CD1c-positive myeloid dendritic cell (primary cell): ENCODE results near the gene PRUNE2.
"Not testable (repeated sequence)": the region's sequence is repeated elsewhere in the genome, so short reads cannot be mapped to it uniquely, and the experiment has no call there.

ENCODE experiments used
- DNase-seq: peaks from one replicate; pipeline ENCODE4 v3.0.0-alpha.2; 2016; ENCODE audit errors: extremely low spot score

The PRUNE2 gene

DNA sequence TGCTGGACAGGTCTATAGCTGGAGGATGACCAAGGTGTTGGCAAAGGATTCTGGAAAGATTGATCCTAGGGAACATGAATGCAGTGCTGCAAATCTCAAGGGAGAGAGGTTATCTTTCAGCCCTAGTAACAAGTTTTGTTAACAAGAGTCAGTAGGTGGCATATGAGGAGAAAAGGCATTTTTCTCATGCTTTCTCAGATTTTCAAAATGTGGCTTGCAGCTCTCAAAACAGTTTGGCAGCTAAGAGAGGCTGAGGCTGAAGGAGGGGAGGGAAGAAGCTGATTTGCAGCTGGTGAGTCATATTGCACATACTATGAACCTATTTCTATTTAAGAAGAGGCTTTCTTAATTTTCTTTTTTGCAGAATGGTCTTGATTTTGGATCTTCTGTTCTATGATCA is 205.9 kb downstream of the PRUNE2 start:
- DNase-seq, result no peak

DNA sequence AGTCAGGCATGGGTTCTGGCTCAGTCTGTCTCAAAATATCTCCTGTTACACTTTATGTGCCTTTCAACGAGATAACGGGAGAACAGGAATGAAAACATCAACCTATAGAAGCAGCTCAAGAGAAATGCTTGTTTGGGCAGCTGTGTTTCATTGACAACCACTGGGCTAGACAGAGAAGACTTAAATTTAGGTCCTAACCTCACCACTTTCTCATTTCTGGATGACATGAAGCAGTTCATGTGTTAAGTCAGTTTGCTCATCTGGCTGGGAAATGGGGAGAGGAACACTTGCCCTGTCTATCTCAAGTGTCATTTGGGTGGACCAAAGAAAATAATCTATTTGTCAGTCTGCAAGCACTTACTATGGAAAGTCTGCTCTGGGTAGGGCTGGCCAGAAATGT is 208.4 kb downstream of the PRUNE2 start:
- no peak for DNase-seq

DNA sequence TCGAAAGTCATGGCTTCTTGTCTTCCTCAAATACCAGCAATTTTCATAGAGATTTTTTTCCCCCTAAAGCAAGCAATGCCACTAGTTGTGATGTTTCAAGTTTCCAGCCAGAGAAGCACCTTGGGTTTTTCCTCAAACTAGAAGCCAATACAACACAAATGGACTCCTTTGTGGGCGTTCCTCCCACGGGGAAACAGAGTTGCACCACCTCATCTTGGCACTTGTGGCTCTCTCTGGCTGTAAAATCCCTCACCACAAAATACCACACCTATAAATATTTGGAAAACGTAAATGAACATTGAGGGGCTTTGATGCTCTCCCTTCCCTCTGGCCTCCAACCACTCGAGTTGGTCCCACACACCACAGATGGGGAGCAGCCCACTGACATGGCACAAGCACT is 208.8 kb downstream of the PRUNE2 start:
- no peak for DNase-seq

DNA sequence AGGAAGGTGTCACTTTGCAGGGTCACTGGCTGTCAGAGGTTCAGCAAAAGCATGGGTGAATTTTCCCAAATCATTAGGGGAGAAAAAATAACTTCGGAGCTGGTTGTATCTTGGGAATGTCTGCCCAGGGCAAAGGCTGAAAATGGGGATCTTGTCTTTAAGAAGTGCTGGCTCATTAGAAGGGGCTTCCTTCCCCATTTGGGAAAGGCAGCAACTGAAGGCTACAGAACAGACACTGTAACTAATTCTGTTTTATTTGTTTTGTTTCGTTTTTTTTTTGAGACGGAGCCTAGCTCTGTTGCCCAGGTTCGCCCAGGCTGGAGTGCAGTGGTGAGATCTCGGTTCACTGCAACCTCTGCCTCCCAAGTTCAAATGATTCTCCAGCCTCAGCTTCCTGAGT is 212.0 kb downstream of the PRUNE2 start:
- DNase-seq, result peak; percentile 37

DNA sequence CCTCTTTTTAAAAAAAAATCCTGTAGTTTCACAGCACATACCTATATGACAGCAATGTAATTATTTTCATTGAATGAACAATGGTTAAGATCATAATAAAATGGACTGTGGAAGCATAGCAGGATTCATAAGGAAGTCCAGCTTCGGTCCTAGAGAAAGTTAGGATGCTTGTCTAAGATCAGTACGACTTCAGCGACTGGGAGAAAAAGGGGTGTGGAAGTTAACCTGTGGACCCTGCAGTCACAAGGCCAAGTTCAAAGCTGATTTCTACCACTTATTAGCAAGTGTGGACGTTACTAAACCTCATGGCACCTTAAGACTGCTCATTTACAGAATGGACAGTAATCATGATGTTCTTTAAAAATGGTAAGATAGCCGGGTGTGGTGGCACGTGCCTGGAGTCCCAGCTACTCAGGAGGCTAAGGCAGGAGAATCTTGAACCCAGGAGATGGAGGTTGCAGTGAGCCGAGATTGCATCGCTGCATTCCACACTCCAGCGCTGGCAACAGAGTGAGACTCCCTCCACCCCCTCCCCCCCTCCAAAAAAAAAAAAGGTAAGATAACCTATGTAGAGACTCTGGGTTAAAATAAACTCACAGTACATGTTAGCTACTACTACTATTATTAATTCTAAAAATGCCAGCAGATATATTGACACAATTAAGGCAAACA is 213.3 kb downstream of the PRUNE2 start:
- no peak for DNase-seq

DNA sequence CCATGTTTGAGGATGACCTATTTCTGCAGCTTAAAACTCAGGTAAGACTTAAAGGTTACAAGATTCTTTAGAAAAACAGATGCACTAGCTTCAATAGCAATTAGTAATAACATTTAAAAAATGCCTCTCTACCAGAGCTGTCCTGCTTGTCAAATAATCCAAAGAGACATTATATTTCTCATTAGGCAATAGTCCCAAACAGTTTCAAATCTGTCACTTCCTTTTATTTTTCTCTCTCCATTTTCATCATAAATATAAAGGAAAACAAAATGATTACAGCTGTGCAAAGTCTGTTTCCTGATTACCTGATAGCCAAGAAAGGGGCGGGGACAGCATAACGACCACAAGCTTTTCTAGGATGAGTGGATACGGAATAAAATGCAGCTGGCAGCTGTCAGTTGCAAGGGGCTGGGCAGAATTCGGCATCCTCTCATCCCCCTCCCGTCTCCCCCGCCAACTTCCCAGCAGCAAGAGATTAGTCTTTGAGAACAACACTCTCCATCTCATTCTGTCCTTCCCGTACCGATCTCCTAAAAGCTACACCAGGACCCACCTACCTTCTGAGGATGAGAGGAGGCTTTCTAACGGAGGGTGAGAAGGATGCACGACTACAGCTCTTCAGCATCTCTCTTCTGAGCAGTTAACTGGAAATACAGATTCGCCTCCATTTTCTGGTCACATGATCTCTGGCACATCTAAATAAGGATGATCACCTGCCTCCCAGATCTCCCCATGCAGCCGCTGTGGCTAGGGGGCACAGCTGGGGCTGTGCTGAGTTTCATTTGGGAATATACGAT is 214.2 kb downstream of the PRUNE2 start:
- peak; percentile 3 for DNase-seq

DNA sequence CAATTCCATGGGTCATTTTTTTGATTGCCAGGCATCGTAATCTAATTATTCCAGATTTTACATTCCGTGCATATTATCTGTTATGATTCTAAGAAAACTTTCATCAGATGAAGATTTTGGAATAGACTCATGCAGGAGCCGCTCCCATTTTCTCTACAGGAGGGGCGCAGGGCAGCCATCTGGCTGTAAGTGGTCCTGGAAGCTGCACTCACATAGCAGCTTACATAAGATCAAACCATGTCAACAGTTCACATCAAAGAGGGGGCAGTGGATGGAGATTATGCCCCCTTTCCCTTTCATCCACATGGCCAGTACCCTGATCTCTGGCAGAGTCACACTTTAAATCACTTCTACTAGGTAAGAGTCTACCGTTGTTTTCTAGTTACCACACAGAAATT is 214.9 kb downstream of the PRUNE2 start:
- DNase-seq, result no peak

DNA sequence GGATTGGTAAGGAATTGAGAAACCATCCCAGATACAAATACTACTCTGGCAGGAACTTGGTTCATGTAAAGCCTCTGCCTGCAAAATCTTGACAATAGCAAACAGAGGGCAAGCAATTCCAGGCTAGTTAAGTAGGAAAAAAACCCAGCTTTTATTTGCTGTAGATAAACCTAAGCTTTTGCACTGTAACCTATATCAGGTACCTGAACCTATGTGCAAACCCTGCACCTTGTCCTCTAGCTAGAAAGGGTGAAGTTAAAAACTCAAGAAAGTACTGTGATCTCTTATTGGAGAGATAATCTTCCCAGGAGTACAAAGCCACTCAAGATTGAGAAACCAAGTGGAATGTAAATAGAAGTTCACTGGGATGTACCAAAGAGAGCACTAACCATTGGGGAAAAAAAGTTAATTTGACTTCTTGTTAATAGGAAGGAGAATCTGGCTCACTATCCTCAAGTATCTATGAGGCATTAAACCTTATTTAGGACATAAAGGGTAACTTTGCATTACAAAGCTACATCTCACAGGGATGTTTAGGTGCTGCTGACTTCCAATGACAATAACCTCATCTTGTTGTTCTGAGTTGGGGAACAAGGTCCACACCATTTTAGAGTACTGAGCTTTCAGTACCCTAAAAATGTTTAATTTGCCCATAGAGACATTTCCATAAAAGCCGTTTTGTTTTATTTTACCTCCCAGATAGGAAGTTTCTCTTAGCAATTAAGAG is 215.5 kb downstream of the PRUNE2 start:
- DNase-seq, result no peak

DNA sequence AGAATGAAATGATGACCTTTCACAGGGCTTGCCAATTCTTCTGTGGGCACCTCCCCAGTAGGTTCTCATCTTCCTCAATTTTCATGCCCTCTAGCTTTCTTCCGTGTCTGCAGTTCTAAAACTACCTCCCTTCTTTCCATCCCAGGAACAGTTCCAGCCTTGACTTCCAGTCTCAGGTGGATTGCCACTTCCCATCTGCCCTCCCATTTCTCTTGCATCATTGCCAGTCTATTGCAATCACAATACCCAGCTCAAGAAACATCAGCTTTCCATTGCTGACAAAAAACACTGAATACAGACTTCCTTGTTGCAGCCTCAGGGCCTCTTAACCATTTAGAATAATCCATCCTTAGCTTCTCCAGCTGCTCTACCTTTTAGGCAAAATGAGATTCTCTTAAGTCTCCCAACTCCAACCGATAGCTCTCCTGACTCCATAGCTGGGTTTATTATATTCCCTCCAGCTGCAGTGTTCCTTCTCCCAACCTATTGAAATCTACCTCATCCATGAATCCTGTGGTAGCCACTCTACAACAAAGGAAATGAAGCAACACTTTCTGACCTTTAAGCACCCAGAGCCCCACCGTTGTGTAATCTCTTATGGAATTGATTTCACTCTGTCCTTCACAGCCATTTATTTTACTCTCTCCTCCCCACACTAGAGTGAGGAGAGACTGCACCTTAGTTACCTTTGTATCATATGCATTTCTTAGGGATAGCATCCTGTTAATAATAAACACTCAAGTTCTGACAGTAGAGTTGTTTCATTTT is 217.3 kb downstream of the PRUNE2 start:
- peak; percentile 12 for DNase-seq

DNA sequence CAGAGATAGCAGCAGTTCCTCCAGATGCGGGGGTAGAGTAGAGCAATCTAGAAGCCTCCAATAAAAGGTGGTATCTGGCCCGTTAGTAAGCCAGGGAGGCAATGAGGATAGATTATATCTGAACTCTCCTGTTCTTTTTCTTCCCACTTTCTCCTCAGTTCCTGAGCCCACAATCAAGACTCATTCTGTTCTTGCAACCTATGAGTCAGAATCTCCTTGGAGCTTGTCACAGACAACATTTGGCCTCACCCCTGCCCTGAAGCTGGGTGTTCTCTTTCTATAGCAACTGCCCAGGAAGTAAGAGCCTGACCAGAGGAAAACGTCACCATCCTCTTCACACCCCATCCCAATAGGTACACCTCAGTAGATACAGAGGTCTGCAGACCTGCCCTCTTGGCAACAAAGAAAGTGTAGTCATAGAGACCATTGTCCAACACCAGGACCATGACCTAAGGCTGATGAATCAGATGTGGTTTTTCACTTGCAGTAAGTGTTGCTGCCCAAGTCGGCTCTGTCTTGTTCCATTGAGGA is 218.0 kb downstream of the PRUNE2 start:
- DNase-seq, result peak; percentile 31

DNA sequence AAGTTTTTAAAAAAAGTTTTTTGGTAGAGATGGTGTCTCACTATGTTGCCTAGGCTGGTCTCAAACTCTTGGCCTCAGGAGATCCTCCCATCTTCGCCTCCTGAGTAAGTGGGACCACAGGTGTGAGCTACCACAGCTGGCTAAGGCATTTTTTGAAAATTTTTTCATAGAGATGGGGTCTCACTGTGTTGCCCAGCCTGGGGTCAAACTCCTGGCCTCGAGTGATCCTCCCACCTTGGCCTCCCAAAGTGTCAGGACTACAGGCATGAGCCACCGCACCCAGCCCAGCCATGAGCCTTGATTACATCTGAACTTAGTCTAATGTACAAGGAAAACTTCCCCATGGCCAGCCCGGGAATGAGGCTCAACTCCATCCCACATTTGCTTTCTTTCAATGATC is 219.2 kb downstream of the PRUNE2 start:
- no peak for DNase-seq

DNA sequence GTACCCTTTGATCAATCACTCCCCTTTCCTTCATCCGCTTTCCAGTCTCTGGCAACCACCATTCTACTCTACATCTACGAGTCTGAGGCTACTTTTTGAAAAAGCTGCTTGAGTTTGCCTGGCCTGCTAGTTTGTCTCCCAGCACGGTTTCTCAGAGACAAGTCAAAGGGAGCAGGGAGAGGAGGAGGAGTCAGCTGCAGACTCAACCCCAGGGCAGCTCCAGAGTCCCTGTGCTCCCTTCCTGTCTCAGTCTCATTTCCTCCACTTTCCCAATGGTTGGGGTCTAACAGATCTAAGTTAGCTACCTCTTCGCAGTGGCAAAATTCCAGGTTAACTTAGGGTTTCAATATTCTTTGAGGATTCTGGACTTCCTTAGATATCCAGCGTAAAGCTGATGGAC is 221.7 kb downstream of the PRUNE2 start:
- no peak for DNase-seq

DNA sequence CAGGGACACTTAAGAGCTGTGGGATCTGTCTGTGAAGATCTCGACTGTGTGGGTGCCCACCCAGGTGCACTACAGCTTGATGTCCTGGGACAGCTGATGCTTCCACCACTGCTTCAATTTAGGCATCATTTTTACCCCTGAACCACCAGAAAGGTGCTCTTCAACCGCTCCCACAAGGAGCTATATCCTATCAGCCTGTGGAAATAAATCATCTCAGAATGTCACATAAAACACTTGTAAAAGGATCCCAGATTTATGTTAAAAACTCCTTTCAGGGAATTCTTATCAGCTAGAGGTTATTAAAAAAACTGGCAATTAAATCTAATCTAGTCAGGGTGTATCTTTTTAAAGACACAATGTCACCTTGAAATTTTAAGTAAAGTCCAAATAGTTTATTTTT is 224.4 kb downstream of the PRUNE2 start:
- DNase-seq, result no peak

DNA sequence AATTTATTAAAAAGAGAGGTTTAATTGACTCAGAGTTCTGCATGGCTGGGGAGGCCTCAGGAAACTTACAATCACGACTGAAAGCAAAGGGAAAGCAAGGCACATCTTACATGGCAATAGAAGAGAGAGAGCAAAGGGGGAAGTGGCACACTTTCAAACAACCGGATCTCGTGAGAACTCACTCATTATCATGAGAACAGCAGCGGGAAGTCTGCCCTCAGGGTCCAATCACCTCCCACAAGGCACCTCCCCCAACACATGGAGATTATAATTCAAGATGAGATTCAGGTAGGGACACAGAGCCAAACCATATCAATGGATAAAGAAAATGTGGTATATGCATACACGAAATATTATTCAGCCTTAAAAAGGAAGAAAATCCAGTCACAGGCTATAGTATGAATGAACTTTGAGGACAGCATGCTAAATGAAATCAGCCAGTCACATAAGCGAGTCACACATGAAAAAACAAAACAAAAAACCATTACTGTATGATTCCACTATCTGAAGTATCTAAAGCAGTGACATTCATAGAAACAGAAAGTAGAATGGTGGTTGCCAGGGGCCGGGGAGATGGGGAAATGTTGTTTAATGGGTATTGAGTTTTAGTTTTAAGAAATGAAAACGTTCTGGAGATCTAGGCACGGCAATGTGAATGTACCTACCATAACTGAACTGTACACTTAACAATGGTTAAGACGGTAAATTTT is 225.0 kb downstream of the PRUNE2 start:
- DNase-seq, result no peak

DNA sequence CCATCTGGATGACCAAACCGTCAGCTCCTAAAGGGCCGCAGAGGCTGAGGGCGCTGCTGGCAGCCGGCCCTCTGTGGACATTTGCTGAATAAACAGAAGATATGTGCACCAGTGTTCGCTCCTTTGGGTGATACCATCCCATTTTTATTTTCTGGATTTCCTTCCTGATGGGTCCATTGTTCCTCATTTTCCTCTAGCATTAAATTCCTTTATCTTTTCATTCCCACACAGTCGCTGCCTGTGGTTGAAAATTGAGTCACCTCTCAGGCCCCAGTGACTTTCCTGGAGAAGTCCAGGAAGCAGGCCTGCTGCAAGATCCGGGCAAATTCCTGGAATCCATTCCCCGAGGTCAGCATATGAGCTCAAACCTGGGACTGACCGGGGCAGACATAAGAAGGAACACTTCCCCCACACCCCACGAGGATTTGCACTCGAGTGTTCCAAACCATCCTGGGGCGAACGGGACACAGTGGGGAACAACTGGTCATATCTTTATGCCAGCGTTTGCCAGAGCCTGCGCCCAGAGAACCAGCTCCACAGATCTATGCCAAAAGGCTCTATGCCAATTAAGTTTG is 228.3 kb downstream of the PRUNE2 start:
- DNase-seq, result no peak

DNA sequence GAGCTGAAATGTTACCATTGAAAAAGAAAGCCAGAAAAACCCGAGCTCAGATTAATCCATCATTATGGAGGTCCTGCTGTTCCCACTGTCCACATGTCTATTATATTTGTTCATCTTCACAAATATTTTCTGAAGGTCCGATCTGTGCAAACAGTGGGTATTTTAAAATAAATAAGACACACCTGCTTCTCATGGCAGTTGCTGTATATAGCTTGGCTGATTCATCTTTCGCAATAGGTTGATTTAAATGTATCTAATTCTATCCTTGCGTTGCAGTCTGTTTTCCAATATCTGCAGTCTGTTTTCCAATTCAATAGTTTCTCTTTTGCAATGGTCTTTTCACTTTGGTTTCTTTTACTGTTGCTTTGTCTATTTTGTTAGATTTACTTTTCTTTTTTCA is 229.1 kb downstream of the PRUNE2 start:
- DNase-seq, result no peak

DNA sequence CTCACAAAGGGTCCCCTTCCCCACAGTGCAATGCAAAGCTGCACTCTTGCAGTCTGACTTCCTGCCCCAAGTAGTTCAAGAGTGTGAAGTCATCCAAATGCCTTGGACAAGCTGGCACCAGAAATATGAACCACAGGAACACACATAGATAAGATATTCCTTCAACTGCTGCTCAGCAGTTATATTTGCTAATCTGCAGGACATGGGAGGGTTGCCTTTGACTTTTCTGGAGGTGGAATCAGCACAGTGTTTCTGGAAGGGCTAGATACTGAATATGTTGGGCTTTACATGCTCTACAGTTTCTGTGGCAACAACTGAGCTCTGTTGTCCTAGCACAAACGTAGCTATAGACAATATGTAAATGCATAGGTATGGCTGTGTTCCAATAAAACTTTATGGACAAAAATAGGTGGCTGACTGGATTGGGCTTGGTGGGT is 238.4 kb downstream of the PRUNE2 start:
- no peak for DNase-seq

DNA sequence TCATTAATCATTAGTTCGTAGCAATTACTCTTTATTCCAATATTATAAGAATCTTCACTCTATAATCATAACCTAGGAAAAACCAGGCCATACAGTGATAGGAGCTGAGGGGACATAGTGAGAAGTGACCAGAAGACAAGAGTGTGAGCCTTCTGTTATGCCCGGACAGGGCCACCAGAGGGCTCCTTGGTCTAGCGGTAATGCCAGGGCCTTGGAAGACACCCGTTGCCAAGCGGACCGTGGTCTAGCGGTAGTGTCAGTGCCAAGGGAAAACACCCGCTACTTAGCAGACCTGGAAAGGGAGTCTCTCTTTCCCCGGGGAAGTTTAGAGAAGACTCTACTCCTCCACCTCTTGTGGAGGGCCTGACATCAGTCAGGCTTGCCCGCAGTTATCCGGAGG is 239.9 kb downstream of the PRUNE2 start:
- DNase-seq, result not testable (repeated sequence)

DNA sequence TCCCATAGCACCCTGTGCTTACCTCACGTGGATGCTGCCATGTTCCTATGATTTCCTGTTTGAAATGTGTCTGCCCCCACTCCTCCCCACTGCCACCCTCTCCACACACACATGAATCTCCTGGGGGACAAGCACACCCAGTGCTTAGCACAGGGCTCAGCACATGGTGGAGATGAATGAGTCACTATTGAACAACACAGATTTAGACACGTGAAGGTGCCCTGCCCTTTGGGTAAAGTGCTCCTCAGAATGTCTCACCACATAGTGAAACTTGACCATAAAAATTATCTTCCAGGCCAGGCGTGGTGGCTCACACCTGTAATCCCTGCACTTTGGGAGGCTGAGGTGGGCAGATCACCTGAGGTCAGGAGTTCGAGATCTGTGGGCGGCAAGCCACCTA is 240.5 kb downstream of the PRUNE2 start:
- DNase-seq, result no peak

DNA sequence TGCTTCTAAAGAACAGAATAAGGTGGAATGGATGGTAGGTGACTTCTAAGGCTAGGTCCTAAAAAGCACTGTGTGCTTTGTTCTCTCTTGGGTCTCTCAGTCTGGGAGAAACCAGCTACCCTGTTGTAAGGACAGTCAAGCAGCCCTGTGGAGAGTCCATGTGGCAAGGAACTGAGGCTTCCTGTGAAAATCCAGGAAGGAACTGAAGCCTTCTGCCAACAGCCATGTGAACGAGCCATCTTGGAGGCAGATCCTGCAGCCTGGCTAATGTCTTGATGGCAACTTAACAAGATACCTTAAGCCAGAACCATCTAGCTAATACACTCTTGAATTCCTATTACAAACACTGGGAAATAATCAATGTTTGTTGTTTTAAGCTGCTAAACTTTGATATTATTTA is 241.8 kb downstream of the PRUNE2 start:
- no peak for DNase-seq
